Activated T-helper 17 cell treated with anti-CD3 and anti-CD28 coated beads, Interleukin-2, amount 50 U/mL, for 72 hours (primary cell): ENCODE data around the gene ZGRF1. TPM values are rescaled to one million over a fixed set of nuclear protein-coding genes. Genes with fewer than 3 reads are reported as not detected.
"Not testable (repeated sequence)": the region's sequence is repeated elsewhere in the genome, so short reads cannot be mapped to it uniquely, and the experiment has no call there.

ENCODE experiments used
- ATAC-seq: fragments of 150-1000 bp; cut with Tn5 transposase; replicated peaks from 2 replicates; pipeline ENCODE4 v1.10.0; 2021; ENCODE audit warnings: mild to moderate bottlenecking, moderate library complexity
- H3K27ac Mint-ChIP-seq: one replicate; pipeline ENCODE4 v1.8.0; 2022; ENCODE audit warnings: mixed read lengths
- H3K27me3 Mint-ChIP-seq: one replicate; pipeline ENCODE4 v1.8.0; 2022; ENCODE audit warnings: mixed read lengths
- H3K36me3 Mint-ChIP-seq: one replicate; pipeline ENCODE4 v1.8.0; 2022; ENCODE audit warnings: low read depth, mild to moderate bottlenecking, mixed read lengths
- H3K4me1 Mint-ChIP-seq: one replicate; pipeline ENCODE4 v1.8.0; 2022; ENCODE audit warnings: mixed read lengths
- H3K4me3 Mint-ChIP-seq: one replicate; pipeline ENCODE4 v1.8.0; 2022; ENCODE audit warnings: mild to moderate bottlenecking, mixed read lengths
- H3K9me3 Mint-ChIP-seq: one replicate; pipeline ENCODE4 v1.8.0; 2022; ENCODE audit warnings: mixed read lengths
- total RNA-seq, 2 donors: library from RNA; stranded (reverse); gene quantifications; one replicate each; pipeline ENCODE4 v1.2.3, GENCODE V29; 2022

Gene ZGRF1
- total RNA-seq, 2 donors from 2014 or later, result 40.4 to 41.9 TPM

GRCh38 chr4:112509243-112510141 is 127.2 kb downstream of the ZGRF1 start:
- ATAC-seq, result no peak
- Mint-ChIP-seq H3K9me3 (no peaks in the 10 kb centered on the region), H3K27me3 (peaks cover 72% of the 10 kb centered on the region), H3K4me3 (peak overlapping the region; percentile 52), H3K4me1 (peaks cover 22% of the 10 kb centered on the region), H3K36me3 (peaks cover 12% of the 10 kb centered on the region), H3K27ac (no peak overlapping the region)

- no peak for ATAC-seq
- peak overlapping the region; percentile 52 for H3K4me3 Mint-ChIP-seq
- peaks cover 67% of the 10 kb centered on the region for H3K27me3 Mint-ChIP-seq
- no peaks in the 10 kb centered on the region for H3K9me3 Mint-ChIP-seq
- peaks cover 16% of the 10 kb centered on the region for H3K4me1 Mint-ChIP-seq
- H3K36me3 Mint-ChIP-seq, result peaks cover 6% of the 10 kb centered on the region
- no peak overlapping the region for H3K27ac Mint-ChIP-seq
These were observed 128.4 kb downstream of the ZGRF1 start for GRCh38 chr4:112508356-112508755.

GRCh38 chr4:112504807-112505206 is 131.9 kb downstream of the ZGRF1 start:
- Mint-ChIP-seq H3K27me3 (peaks cover 60% of the 10 kb centered on the region), H3K4me3 (no peak overlapping the region), H3K27ac (no peak overlapping the region), H3K9me3 (no peaks in the 10 kb centered on the region), H3K4me1 (peaks cover 9% of the 10 kb centered on the region), H3K36me3 (no peaks in the 10 kb centered on the region)
- ATAC-seq, result no peak

GRCh38 chr4:112502871-112503270 is 133.8 kb downstream of the ZGRF1 start:
- Mint-ChIP-seq H3K4me1 (no peaks in the 10 kb centered on the region), H3K36me3 (no peaks in the 10 kb centered on the region), H3K9me3 (no peaks in the 10 kb centered on the region), H3K27ac (no peak overlapping the region), H3K27me3 (peaks cover 41% of the 10 kb centered on the region), H3K4me3 (no peak overlapping the region)
- ATAC-seq, result no peak

- H3K36me3 Mint-ChIP-seq, result no peaks in the 10 kb centered on the region
- H3K9me3 Mint-ChIP-seq, result peaks cover 5% of the 10 kb centered on the region
- no peak overlapping the region for H3K27ac Mint-ChIP-seq
- ATAC-seq, result peak; percentile 44
- H3K4me1 Mint-ChIP-seq, result no peaks in the 10 kb centered on the region
- H3K27me3 Mint-ChIP-seq, result peaks cover 13% of the 10 kb centered on the region
- no peak overlapping the region for H3K4me3 Mint-ChIP-seq
These were observed 144.4 kb downstream of the ZGRF1 start for GRCh38 chr4:112492321-112492720.

- H3K27me3 Mint-ChIP-seq, result peaks cover 17% of the 10 kb centered on the region
- H3K4me1 Mint-ChIP-seq, H3K4me3 Mint-ChIP-seq, H3K9me3 Mint-ChIP-seq, ATAC-seq, H3K36me3 Mint-ChIP-seq, H3K27ac Mint-ChIP-seq: not testable (repeated sequence)
These were observed 145.9 kb downstream of the ZGRF1 start for GRCh38 chr4:112490808-112491207.

Other genes starting within 250 kb of the ZGRF1 start
- gene NEUROG2, start 120.7 kb downstream of the ZGRF1 start, total RNA-seq, result not detected
- gene LARP7, start 234 bp upstream of the ZGRF1 start, total RNA-seq, result 10 to 100 TPM; 45.2 to 54.7 TPM